ENCODE results near the gene PCBP1. TPM values are rescaled to one million over a fixed set of nuclear protein-coding genes. Genes with fewer than 3 reads are reported as not detected.
"Not testable (repeated sequence)": the region's sequence is repeated elsewhere in the genome, so short reads cannot be mapped to it uniquely, and the experiment has no call there.

Gene PCBP1
- total and polyA plus RNA-seq, 2 donors from 2014 or later, result 224 to 298 TPM

DNA sequence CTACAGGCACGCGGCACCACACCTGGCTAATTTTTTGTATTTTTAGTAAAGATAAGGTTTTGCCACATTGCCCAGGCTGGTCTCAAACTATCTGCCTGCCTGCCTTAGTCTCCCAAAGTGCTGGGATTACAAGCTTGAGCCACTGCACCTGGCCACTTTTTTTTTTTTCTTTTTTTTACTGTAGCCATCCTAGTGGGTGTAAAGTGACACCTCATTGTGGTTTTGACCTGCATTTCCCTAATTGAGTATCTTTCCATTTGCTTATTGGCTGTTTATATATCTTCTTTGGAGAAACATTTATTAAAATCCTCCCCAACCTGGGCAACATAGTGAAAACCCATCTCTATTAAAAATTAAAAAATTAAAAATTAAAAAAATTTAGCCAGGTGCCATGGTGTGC is 12.0 kb downstream of the PCBP1 start:
- no peak for FAIRE-seq
- no peaks in the 10 kb centered on the region for H3K27me3 ChIP-seq (ENCODE audit: control insufficient read depth, insufficient read depth, low read length)
- H3K27ac ChIP-seq (ENCODE audit: low read depth in 2 of 2, low read length in 2 of 2), result no peak overlapping the region
- intact Hi-C loops (cut with DNase I), result no loop called here
- H3K9ac ChIP-seq (ENCODE audit: low read length in 3 of 3), result no peak overlapping the region
- no peaks in the 10 kb centered on the region for H3K36me3 ChIP-seq (ENCODE audit: control insufficient read depth in 2 of 3, insufficient read depth in 3 of 3, low read length in 3 of 3)
- H3K9me3 ChIP-seq (ENCODE audit: control insufficient read depth in 2 of 3, insufficient read depth in 1 of 3, low read length in 3 of 3), result no peaks in the 10 kb centered on the region
- TF ChIP-seq, protein P1, sequence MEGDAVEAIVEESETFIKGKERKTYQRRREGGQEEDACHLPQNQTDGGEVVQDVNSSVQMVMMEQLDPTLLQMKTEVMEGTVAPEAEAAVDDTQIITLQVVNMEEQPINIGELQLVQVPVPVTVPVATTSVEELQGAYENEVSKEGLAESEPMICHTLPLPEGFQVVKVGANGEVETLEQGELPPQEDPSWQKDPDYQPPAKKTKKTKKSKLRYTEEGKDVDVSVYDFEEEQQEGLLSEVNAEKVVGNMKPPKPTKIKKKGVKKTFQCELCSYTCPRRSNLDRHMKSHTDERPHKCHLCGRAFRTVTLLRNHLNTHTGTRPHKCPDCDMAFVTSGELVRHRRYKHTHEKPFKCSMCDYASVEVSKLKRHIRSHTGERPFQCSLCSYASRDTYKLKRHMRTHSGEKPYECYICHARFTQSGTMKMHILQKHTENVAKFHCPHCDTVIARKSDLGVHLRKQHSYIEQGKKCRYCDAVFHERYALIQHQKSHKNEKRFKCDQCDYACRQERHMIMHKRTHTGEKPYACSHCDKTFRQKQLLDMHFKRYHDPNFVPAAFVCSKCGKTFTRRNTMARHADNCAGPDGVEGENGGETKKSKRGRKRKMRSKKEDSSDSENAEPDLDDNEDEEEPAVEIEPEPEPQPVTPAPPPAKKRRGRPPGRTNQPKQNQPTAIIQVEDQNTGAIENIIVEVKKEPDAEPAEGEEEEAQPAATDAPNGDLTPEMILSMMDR (IDR thresholded peaks at IDR 0.05; ENCODE audit: borderline replicate concordance, extremely low read depth, insufficient read depth), result no peak
- no peak overlapping the region for H3K4me3 ChIP-seq (ENCODE audit: low read length in 3 of 3)
- peaks cover 0 to 9% (median 6%) of the 10 kb centered on the region in 3 donors for H3K4me1 ChIP-seq (ENCODE audit: control insufficient read depth in 2 of 3, insufficient read depth in 2 of 3, low read depth in 1 of 3, low read length in 3 of 3)
- DNase-seq, result peak in 1 of 5 donors; percentile 5

DNA sequence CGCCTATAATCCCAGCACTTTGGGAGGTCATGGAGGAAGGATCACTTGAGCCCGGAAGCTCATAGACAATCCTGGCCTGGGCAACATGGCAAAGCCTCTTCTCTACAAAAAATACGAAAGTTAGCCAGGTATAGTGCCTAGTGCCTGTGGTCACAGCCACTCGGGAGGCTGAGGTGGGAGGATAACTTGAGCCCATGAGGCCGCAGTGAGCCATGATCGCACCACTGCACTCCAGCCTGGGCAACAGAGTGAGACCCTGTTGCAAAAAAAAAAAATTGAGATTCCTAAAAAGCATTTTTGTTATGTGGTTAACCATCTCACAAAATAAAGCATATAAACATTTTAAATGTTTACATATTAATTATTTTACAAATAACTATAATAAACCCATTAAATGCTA is 13.9 kb downstream of the PCBP1 start:
- no peaks in the 10 kb centered on the region for H3K9me3 ChIP-seq (ENCODE audit: control insufficient read depth in 2 of 3, insufficient read depth in 1 of 3, low read length in 3 of 3)
- DNase-seq (peak in 1 of 5 donors; percentile 8), FAIRE-seq (no peak)
- TF ChIP-seq, protein P1 (IDR thresholded peaks at IDR 0.05; ENCODE audit: borderline replicate concordance, extremely low read depth, insufficient read depth), result no peak
- peaks cover 2 to 11% (median 8%) of the 10 kb centered on the region in 3 donors for H3K4me1 ChIP-seq (ENCODE audit: control insufficient read depth in 2 of 3, insufficient read depth in 2 of 3, low read depth in 1 of 3, low read length in 3 of 3)
- no peaks in the 10 kb centered on the region for H3K27me3 ChIP-seq (ENCODE audit: control insufficient read depth, insufficient read depth, low read length)
- H3K27ac ChIP-seq (ENCODE audit: low read depth in 2 of 2, low read length in 2 of 2), result no peak overlapping the region
- intact Hi-C loops (cut with DNase I), result no loop called here
- no peak overlapping the region for H3K9ac ChIP-seq (ENCODE audit: low read length in 3 of 3)
- H3K36me3 ChIP-seq (ENCODE audit: control insufficient read depth in 2 of 3, insufficient read depth in 3 of 3, low read length in 3 of 3), result no peaks in the 10 kb centered on the region
- H3K4me3 ChIP-seq (ENCODE audit: low read length in 3 of 3), result no peak overlapping the region

DNA sequence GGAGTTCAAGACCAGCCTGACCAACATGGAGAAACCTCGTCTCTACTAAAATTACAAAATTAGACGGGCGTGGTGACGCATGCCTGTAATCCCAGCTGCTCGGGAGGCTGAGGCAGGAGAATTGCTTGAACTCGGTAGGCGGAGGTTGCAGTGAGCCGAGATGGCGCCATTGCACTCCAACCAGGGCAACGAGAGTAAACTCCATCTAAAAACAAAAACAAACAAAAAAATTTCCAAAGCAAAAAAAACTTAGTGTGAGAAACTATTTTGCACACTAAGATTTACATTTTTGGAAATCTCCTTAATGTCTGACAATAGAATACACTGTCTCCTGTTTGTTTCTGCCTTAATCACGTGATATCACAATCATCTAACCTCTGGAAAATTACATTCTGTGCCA is 14.4 kb downstream of the PCBP1 start:
- DNase-seq, result peak in 1 of 5 donors; percentile 4
- H3K9ac ChIP-seq (ENCODE audit: low read length in 3 of 3); H3K4me3 ChIP-seq (ENCODE audit: low read length in 3 of 3); H3K36me3 ChIP-seq (ENCODE audit: control insufficient read depth in 2 of 3, insufficient read depth in 3 of 3, low read length in 3 of 3); H3K27ac ChIP-seq (ENCODE audit: low read depth in 2 of 2, low read length in 2 of 2); H3K9me3 ChIP-seq (ENCODE audit: control insufficient read depth in 2 of 3, insufficient read depth in 1 of 3, low read length in 3 of 3); H3K27me3 ChIP-seq (ENCODE audit: control insufficient read depth, insufficient read depth, low read length); intact Hi-C loops (cut with DNase I); FAIRE-seq: not testable (repeated sequence)
- peaks cover 2 to 11% (median 8%) of the 10 kb centered on the region in 3 donors for H3K4me1 ChIP-seq (ENCODE audit: control insufficient read depth in 2 of 3, insufficient read depth in 2 of 3, low read depth in 1 of 3, low read length in 3 of 3)

DNA sequence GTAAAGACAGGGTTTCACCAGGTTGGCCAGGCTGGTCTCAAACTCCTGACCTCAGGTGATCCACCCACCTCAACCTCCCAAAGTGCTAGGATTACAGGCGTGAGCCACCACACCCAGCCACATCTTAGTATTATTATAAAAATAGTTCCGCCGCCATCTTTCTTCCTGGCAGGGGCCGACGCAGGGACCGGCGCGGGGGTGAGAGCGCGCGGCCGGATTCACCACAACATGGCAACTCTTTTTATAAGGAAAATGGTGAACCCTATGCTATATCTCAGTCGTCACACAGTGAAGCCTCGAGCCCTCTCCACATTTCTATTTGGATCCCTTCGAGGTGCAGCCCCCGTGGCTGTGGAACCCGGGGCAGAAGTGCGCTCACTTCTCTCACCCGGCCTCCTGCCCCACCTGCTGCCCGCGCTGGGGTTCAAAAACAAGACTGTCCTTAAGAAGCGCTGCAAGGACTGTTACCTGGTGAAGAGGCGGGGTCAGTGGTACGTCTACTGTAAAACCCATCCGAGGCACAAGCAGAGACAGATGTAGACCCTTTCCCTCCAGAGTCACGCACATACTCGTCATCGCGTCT is 15.1 kb downstream of the PCBP1 start:
- peak in 2 of 5 donors; percentile 32 to 63 for DNase-seq
- FAIRE-seq; H3K27ac ChIP-seq (ENCODE audit: low read depth in 2 of 2, low read length in 2 of 2); H3K36me3 ChIP-seq (ENCODE audit: control insufficient read depth in 2 of 3, insufficient read depth in 3 of 3, low read length in 3 of 3); intact Hi-C loops (cut with DNase I); H3K9ac ChIP-seq (ENCODE audit: low read length in 3 of 3); H3K9me3 ChIP-seq (ENCODE audit: control insufficient read depth in 2 of 3, insufficient read depth in 1 of 3, low read length in 3 of 3); H3K27me3 ChIP-seq (ENCODE audit: control insufficient read depth, insufficient read depth, low read length); H3K4me3 ChIP-seq (ENCODE audit: low read length in 3 of 3): not testable (repeated sequence)
- peaks cover 2 to 11% (median 10%) of the 10 kb centered on the region in 3 donors for H3K4me1 ChIP-seq (ENCODE audit: control insufficient read depth in 2 of 3, insufficient read depth in 2 of 3, low read depth in 1 of 3, low read length in 3 of 3)
